Pancreas (tissue), 10 donors: ENCODE data around the gene DNM1. TPM values are rescaled to one million over a fixed set of nuclear protein-coding genes. Genes with fewer than 3 reads are reported as not detected.
A peak's percentile ranks its signal among the peaks of the same experiment; 100 is the strongest.

Source experiments
- ATAC-seq, 4 donors: fragments of 200-7000 bp; cut with Tn5 transposase; one replicate each; pipeline versions ENCODE4 v1.8.0 to v1.9.1; 2020; ENCODE audit warnings: mild to moderate bottlenecking in 4 of 4, moderate library complexity in 4 of 4
- DNase-seq, 6 donors: peaks; one replicate each; pipeline ENCODE4 v3.0.0-alpha.2; 2020
- FAIRE-seq: peaks from 2 replicates; lab custom pipeline; 2012; peaks lifted over from hg19 to GRCh38; lab: Jason Lieb, UNC
- H3K27ac ChIP-seq, 4 donors: fragments of 200-600 bp; sonication (generic); 1 replicate in 3 of 4; 2 replicates in 1 of 4; pipeline versions ENCODE4 v1.5.0 to v1.8.0; 2020
- H3K27me3 ChIP-seq, 4 donors: fragments of 200-600 bp; one replicate each; pipeline ENCODE4 v1.8.0; 2021
- H3K36me3 ChIP-seq, 3 donors: fragments of 200-600 bp; sonication (generic) in 1 of 3; one replicate each; pipeline versions ENCODE4 v1.5.0 to v1.8.0; 2020 to 2021
- H3K4me1 ChIP-seq, 3 donors: fragments of 200-600 bp; one replicate each; pipeline ENCODE4 v1.8.0; 2021
- H3K4me3 ChIP-seq, 4 donors: fragments of 200-600 bp; sonication (generic) in 2 of 4; one replicate each; pipeline versions ENCODE4 v1.5.0 to v1.8.0; 2020 to 2021
- H3K9me3 ChIP-seq, 4 donors: fragments of 200-600 bp; one replicate each; pipeline ENCODE4 v1.8.0; 2021
- WGBS, 2 donors: extraction: QIAGEN DNeasy Blood & Tissue Kit; methylation state at CpG; one replicate each; pipeline ENCODE4 v1.1.7; 2013; 5-methylcytosine and 5-hydroxymethylcytosine counted together
- intact Hi-C, 3 donors: fragments of 100-400 bp; cut with DNase I; formaldehyde crosslinking; loops; one replicate each; pipeline versions ENCODE4 v1.11.1 to v1.14.2; 2022
- polyA plus RNA-seq, 2 donors: library from polyadenylated mRNA; stranded (reverse); fragments of 200-250 nt; gene quantifications; one replicate each; pipeline ENCODE4 v1.2.3, GENCODE V29; 2013
- total RNA-seq, 6 donors: library from RNA; stranded (reverse); fragmentation: NEBNext Ultra II Directional in 4 of 6; extraction: Animal tissue kit (Norgen Biotek cat#: 25700) in 4 of 6; gene quantifications; one replicate each; pipeline versions ENCODE4 v1.2.1 to v1.2.4, GENCODE V29; 2021 to 2023
- TF ChIP-seq, protein P1 (sequence below), 4 donors: fragments of 200-600 bp; sonication (generic) in 3 of 4; IDR thresholded peaks; one replicate each; pipeline versions ENCODE4 v1.5.0 to v1.8.0; 2021; ENCODE audit warnings: antibody characterized with exemption in 4 of 4
- donor health status: healthy with polysubstance abuse.
- donor health status: DM: no; HTN: no; CAD: no; lungs with moderate emphysema.
- donor health status: DM: no; HTN: no; CAD: no.
- donor health status: control.
- donor health status: control.
- donor health status: Bipolar disorder and iron deficiency.
- donor health status: DM: yes; HTN: yes; CAD: no.
- donor health status: DM: no; HTN: no; CAD: no.
- donor health status: DM: no; HTN: no; CAD: no.
- donor health status: DM: yes; HTN: yes; CAD: no.

Gene DNM1
- total and polyA plus RNA-seq, 8 donors = 5.8 to 23.1 (median 12.3) TPM

DNA sequence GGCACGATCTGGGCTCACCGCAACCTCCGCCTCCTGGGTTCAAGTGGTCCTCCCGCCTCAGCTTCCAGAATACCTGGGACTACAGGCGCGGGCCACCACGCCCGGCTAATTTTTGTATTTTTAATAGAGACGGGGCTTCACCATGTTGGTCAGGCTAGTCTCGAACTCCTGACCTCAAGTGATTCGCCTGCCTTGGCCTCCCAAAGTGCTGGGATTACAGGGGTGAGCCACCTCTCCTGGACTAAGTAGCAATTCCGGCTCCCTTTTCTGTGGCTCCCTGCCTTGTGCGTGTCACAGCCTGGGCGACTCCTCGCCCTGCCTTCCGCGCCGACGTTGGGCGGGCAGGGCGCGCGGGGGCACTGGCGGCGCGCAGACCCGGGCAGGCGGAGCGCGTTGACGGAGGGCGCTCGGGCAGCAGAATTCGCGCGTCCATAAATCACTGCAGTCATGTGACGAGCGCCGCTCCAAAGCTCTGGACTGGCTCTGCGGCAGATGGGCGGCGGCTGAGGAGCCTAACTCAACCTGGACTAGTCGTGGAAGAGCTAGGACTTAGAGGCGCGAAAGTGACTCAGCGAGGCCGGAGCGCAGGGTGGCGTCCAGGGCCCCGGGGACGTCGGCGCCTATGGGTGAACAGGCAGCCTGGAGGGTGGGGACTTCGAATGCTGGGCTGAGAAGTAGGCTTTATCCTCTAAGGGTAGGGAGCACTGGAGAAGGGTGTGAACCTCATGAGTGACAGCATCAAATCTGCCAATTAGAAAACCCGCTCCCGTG, 10.4 kb upstream of the DNM1 start:
- TF ChIP-seq, protein P1, sequence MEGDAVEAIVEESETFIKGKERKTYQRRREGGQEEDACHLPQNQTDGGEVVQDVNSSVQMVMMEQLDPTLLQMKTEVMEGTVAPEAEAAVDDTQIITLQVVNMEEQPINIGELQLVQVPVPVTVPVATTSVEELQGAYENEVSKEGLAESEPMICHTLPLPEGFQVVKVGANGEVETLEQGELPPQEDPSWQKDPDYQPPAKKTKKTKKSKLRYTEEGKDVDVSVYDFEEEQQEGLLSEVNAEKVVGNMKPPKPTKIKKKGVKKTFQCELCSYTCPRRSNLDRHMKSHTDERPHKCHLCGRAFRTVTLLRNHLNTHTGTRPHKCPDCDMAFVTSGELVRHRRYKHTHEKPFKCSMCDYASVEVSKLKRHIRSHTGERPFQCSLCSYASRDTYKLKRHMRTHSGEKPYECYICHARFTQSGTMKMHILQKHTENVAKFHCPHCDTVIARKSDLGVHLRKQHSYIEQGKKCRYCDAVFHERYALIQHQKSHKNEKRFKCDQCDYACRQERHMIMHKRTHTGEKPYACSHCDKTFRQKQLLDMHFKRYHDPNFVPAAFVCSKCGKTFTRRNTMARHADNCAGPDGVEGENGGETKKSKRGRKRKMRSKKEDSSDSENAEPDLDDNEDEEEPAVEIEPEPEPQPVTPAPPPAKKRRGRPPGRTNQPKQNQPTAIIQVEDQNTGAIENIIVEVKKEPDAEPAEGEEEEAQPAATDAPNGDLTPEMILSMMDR (IDR thresholded peaks at IDR 0.05) = peak in 1 of 4 donors; percentile 5
- WGBS, 2 donors = 12 to 13% methylated on average over 55 to 56 of the region's 56 CpGs
- peak overlapping the region; percentile 45 to 87 (median 62) for H3K27ac ChIP-seq
- peaks cover 0 to 8% (median 6%) of the 10 kb centered on the region in 3 donors for H3K4me1 ChIP-seq
- intact Hi-C loops = no loop called here
- peak; percentile 53 to 90 (median 76) for ATAC-seq
- peak overlapping the region in 3 of 4 donors; percentile 53 to 85 (median 68) for H3K4me3 ChIP-seq
- FAIRE-seq = no peak
- H3K9me3 ChIP-seq = no peaks in the 10 kb centered on the region
- DNase-seq = peak; percentile 58 to 92 (median 78)
- no peaks in the 10 kb centered on the region for H3K27me3 ChIP-seq
- H3K36me3 ChIP-seq = peaks cover 0 to 5% (median 0%) of the 10 kb centered on the region in 3 donors

DNA sequence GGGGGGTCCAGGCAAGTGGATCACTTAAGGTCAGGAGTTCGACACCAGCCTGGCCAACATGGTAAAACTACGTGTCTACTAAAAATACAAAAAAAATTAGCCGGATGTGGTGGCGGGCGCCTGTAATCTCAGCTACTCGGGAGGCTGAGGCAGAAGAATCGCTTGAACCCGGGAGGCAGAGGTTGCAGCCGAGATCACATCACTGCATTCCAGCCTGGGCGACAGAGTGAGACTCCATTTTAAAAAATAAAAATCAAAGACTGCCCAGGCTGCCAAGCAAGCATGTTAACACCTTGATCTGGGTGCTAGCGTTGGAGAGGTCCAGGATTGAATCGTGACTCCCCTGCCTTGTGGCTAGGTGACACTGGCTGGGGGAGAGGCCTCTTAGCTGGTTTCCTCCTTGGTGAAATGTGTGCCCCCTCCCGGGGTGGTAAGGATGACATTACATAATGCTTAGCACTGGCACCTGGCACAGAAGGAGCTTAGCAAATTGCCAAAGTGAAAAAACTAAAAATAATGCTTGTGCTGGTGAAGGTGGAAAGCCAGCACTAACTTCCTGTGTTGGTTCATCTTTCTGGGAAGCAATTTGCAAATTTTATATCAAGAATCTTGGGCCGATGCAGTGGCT, 9.6 kb upstream of the DNM1 start:
- WGBS, 2 donors = 80 to 86% methylated on average over 14 of the region's 14 CpGs
- DNase-seq (no peak), ATAC-seq (no peak), FAIRE-seq (no peak)
- intact Hi-C loops = no loop called here
- Histone ChIP-seq H3K27me3 (no peaks in the 10 kb centered on the region), H3K27ac (peak overlapping the region in 3 of 4 donors; percentile 58 to 87 (median 66)), H3K4me3 (no peak overlapping the region), H3K4me1 (peaks cover 0 to 8% (median 6%) of the 10 kb centered on the region in 3 donors), H3K36me3 (peaks cover 0 to under 1% (median 0%) of the 10 kb centered on the region in 3 donors), H3K9me3 (no peaks in the 10 kb centered on the region)
- TF ChIP-seq, protein P1 (IDR thresholded peaks at IDR 0.05) = no peak

DNA sequence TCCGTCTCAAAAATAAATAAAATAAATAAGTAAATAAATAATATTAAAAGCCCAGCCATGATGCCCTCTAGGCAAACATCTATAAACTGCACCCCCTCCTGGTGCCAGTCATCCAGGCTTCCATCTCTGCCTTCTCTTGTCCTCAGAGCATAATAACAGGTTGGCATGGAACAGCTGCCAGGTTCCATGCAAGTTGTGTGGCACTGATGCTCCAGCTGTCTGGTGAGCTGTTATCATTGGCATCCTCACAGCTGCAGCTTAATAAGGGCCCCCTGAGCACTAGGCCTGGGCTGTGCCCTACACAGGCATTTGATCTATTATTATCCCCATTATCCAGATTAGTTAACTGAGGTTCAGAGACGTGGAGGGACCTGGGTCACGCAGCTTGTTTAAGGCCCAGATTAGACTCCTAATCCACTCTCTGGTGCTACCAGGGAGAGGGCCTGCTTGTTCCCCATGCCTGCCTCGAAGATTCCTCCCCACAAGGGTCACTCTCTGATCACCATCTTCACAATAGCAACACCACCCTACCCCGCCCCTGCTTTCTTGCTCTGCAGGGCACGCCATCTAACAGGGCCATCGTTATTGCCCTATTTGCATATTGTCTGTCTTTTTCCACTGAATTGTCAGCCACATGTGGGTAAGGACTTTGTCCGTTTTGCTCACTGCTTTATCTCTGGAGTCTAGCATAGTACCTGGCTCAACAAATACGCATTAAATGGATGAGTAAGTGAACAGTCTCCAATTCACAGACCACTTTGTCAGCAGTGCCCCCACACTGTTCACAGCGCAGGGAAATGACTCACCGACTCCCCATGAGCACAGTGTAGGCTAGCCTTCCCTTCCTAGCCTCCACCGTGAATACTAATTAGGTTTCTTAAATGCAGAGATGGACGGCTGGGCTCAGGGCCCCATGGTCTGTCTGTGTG, 1.5 kb upstream of the DNM1 start:
- WGBS, 2 donors = 81 to 86% methylated on average over 13 of the region's 13 CpGs
- no peak overlapping the region for H3K27ac ChIP-seq
- no peaks in the 10 kb centered on the region for H3K27me3 ChIP-seq
- DNase-seq (peak in 1 of 6 donors; percentile 13), ATAC-seq (no peak), FAIRE-seq (no peak)
- no peaks in the 10 kb centered on the region for H3K9me3 ChIP-seq
- TF ChIP-seq, protein P1 (IDR thresholded peaks at IDR 0.05) = no peak
- no peaks in the 10 kb centered on the region for H3K36me3 ChIP-seq
- peaks cover 0 to 6% (median 0%) of the 10 kb centered on the region in 3 donors for H3K4me1 ChIP-seq
- H3K4me3 ChIP-seq = no peak overlapping the region
- intact Hi-C loops = no loop called here

DNA sequence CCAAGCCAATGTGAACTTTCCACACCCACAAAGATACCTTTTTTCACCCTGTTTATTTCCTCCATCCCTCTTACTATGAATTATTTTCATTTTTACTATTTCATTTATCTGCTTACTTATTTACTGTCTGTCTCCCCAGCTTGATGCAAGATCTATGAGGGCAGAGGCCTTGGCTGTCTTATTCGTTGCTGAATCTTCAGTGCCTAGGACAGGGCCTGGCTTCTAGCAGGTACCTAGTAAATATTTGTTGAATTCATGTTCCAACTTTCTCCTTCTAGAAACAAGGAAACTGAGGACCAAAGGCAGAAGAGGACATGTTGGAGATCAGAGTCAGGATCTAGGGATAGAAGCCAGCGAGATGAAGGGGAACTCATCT, 543 bp upstream of the DNM1 start:
- intact Hi-C loops = no loop called here
- 6 to 11% methylated on average over 2 of the region's 2 CpGs for WGBS, 2 donors
- no peak for ATAC-seq

More for the DNA sequence above, 543 bp upstream of the DNM1 start:
- Histone ChIP-seq H3K27me3 (no peaks in the 10 kb centered on the region), H3K9me3 (no peaks in the 10 kb centered on the region), H3K4me1 (peaks cover 0 to 6% (median 0%) of the 10 kb centered on the region in 3 donors), H3K27ac (no peak overlapping the region), H3K4me3 (no peak overlapping the region), H3K36me3 (no peaks in the 10 kb centered on the region)
- TF ChIP-seq, protein P1 (IDR thresholded peaks at IDR 0.05) = no peak
- DNase-seq (no peak), FAIRE-seq (no peak)
